GM18520 (cell line): ENCODE data around the gene SPATA12.
"Not testable (repeated sequence)": the region's sequence is repeated elsewhere in the genome, so short reads cannot be mapped to it uniquely, and the experiment has no call there.

Source experiments
- ATAC-seq: cut with Tn5 transposase; IDR thresholded peaks from one replicate; pipeline ENCODE4 v1.9.1; 2021; ENCODE audit not compliant: unreplicated experiment

The SPATA12 gene

GRCh38 chr3:57082481-57082880 lies 22.0 kb downstream of the SPATA12 start:
- no peak for ATAC-seq

GRCh38 chr3:57083266-57083995 lies 23.0 kb downstream of the SPATA12 start:
- ATAC-seq, result not testable (repeated sequence)

GRCh38 chr3:57085211-57085610 lies 24.7 kb downstream of the SPATA12 start:
- ATAC-seq, result no peak

- ATAC-seq, result no peak
These were observed 25.7 kb downstream of the SPATA12 start for GRCh38 chr3:57086201-57086600.

- no peak for ATAC-seq
These were observed 27.1 kb downstream of the SPATA12 start for GRCh38 chr3:57087361-57088092.

- ATAC-seq, result no peak
These were observed 28.0 kb downstream of the SPATA12 start for GRCh38 chr3:57088503-57088902.

GRCh38 chr3:57089043-57089442 lies 28.6 kb downstream of the SPATA12 start:
- no peak for ATAC-seq

- no peak for ATAC-seq
These were observed 31.2 kb downstream of the SPATA12 start for GRCh38 chr3:57091521-57092273.

GRCh38 chr3:57093489-57093888 lies 33.0 kb downstream of the SPATA12 start:
- no peak for ATAC-seq

GRCh38 chr3:57093971-57094535 lies 33.6 kb downstream of the SPATA12 start:
- ATAC-seq, result no peak

- no peak for ATAC-seq
These were observed 34.1 kb downstream of the SPATA12 start for GRCh38 chr3:57094575-57094974.

GRCh38 chr3:57095363-57095762 lies 34.9 kb downstream of the SPATA12 start:
- ATAC-seq, result no peak

- ATAC-seq, result no peak
These were observed 37.1 kb downstream of the SPATA12 start for GRCh38 chr3:57097536-57097935.

- no peak for ATAC-seq
These were observed 38.2 kb downstream of the SPATA12 start for GRCh38 chr3:57098418-57099310.

- no peak for ATAC-seq
These were observed 39.7 kb downstream of the SPATA12 start for GRCh38 chr3:57100046-57100695.

- no peak for ATAC-seq
These were observed 45.1 kb downstream of the SPATA12 start for GRCh38 chr3:57105585-57105984.

- ATAC-seq, result no peak
These were observed 48.2 kb downstream of the SPATA12 start for GRCh38 chr3:57108684-57109083.

GRCh38 chr3:57109437-57110199 lies 49.2 kb downstream of the SPATA12 start:
- ATAC-seq, result no peak

GRCh38 chr3:57110214-57110613 lies 49.8 kb downstream of the SPATA12 start:
- no peak for ATAC-seq
